GM12874 (cell line): ENCODE measurements around the gene SKIC8.

ENCODE experiments used
- CTCF ChIP-seq: IDR thresholded peaks from 2 replicates; pipeline ENCODE4 v1.5.1; 2011; ENCODE audit warnings: low read depth, mild to moderate bottlenecking, control low read depth, low read length, moderate library complexity; ENCODE audit not compliant: insufficient read depth

Gene SKIC8

GRCh38 chr15:78302579-78303312 lies 3.3 kb upstream of the SKIC8 start:
- TF ChIP-seq CTCF: no peak

GRCh38 chr15:78301828-78302227 lies 2.4 kb upstream of the SKIC8 start:
- no peak for TF ChIP-seq CTCF

- TF ChIP-seq CTCF: no peak
Observed at GRCh38 chr15:78301326-78301725, 1.9 kb upstream of the SKIC8 start.

GRCh38 chr15:78292219-78292618 lies 7.2 kb downstream of the SKIC8 start:
- no peak for TF ChIP-seq CTCF

GRCh38 chr15:78291698-78292097 lies 7.7 kb downstream of the SKIC8 start:
- TF ChIP-seq CTCF: no peak

GRCh38 chr15:78291052-78291451 lies 8.4 kb downstream of the SKIC8 start:
- TF ChIP-seq CTCF: no peak

GRCh38 chr15:78290222-78290621 lies 9.2 kb downstream of the SKIC8 start:
- no peak for TF ChIP-seq CTCF
